Mononuclear cell (primary cell): ENCODE results near the gene CRYGA. TPM values are rescaled to one million over a fixed set of nuclear protein-coding genes. Genes with fewer than 3 reads are reported as not detected.

Experiments
- H3K27me3 ChIP-seq: 2 replicates; pipeline ENCODE4 v1.6.0; 2011; ENCODE audit warnings: low read length, control low read depth; ENCODE audit not compliant: insufficient read depth
- H3K4me1 ChIP-seq: 2 replicates; pipeline ENCODE4 v1.5.1; 2011; ENCODE audit warnings: mild to moderate bottlenecking, low read length, control low read depth; ENCODE audit not compliant: insufficient read depth
- H3K4me3 ChIP-seq: 2 replicates; pipeline ENCODE4 v1.5.1; 2011; ENCODE audit warnings: mild to moderate bottlenecking, low read length, moderate library complexity
- H3K9me3 ChIP-seq: 2 replicates; pipeline ENCODE4 v1.5.1; 2011; ENCODE audit warnings: low read depth, mild to moderate bottlenecking, control low read depth, low read length
- total RNA-seq: library from RNA; depleted of rRNA; stranded (reverse); fragments of >200 nt; gene quantifications from one replicate; pipeline ENCODE4 v1.2.3, GENCODE V29; 2012

CRYGA gene
- total RNA-seq, 1 donor = not detected

DNA sequence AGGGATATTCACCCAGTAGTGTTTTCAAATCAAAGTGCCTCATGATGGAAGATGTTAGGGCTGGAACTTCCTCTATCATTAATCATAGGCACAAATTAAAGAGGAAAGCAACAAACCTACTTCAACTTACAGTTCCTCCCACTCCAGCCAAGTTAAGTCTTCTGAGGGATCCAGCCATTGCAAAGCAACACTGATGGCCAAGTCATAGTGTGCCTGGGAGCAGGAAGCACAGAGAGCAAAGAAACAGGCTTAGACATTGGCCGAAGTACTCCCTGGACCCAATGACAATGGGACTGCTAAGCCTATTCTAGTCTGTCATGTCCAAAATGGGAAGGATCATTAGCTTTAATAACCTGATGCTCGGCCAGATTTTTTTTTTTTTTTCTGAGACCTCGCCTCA, 19.4 kb upstream of the CRYGA start:
- Histone ChIP-seq H3K4me3 (no peak overlapping the region), H3K9me3 (no peaks in the 10 kb centered on the region), H3K4me1 (peaks cover 11% of the 10 kb centered on the region), H3K27me3 (peaks cover 3% of the 10 kb centered on the region)

DNA sequence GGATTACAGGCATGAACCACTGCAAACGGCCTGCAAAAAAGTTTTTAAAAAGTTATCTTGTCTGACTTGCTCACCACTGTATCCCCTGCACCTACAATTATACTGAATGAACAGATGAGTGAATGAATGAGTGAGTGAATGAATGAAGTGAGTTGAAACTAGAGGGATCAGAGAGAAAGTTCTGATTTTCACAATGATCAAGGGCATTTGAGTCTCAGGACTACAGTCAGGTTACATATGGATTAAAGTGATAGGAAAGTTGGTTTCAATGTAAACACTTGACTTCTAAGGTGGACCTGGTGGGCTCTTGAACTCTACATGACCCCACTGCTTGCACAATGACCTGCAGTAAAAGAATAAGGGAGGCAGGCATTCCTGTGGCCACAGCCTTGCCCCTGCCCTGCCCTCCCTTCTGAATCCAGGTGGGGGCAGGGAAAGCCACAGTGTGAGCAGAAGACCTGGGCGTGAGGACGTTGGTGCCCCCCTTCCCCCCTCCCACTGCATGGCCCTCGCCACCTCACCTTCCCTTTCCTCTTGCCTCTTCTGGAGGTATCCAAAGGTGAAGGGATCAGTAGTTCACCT, 15.7 kb upstream of the CRYGA start:
- H3K9me3 ChIP-seq = no peaks in the 10 kb centered on the region
- peaks cover 9% of the 10 kb centered on the region for H3K4me1 ChIP-seq
- H3K4me3 ChIP-seq = no peak overlapping the region
- peaks cover 3% of the 10 kb centered on the region for H3K27me3 ChIP-seq

DNA sequence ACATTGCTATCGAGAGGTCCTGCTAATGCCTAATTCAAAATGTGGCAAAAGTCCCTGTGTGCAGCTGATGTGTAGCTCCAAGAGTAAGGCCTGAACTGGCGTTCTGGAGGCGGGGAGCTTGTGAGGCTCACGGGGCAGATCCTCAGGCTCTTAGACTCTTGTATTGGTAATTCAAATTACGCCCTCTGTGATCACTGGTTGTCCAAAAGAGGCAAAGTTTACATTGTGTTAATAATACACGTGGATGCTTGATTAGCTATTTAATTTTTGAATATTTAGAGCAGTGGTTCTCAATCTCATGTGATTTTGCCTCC, 12.4 kb upstream of the CRYGA start:
- H3K4me3 ChIP-seq = no peak overlapping the region
- H3K27me3 ChIP-seq = no peaks in the 10 kb centered on the region
- no peaks in the 10 kb centered on the region for H3K9me3 ChIP-seq
- H3K4me1 ChIP-seq = peaks cover 18% of the 10 kb centered on the region

DNA sequence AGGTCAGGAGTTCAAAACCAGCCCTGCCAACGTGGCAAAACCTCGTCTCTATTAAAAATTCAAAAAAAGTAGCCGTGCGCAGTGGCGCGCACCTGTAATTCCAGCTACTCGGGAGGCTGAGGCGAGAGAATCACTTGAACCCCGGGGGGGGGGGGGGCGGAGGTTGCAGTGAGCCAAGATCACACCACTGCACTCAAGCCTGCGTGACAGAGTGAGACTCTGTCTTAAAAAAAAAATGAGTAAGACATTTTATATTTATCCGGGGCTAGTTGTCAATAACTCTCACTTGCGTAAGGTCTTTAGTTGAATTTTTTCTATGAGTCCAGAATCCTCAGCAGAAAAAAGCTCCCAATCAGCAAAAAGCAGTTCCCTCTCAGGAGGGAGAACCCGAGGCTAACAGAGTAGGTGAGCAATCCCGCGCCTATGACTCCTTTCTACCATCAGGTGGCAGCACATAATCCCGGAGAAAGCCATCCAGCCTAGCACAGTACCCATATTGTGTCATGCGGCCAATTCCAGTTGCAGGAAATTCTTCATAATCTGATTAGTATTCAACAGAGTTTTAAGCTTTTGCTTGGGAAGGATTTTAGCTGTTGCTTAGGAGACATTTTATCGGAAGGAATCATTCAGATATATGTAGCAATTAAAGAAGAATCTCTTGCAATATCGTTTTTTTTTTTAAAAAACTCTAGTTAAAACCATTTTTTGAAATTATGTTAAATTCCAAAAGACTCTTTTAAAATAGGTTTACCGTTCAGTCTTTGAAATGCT, 11.9 kb upstream of the CRYGA start:
- H3K27me3 ChIP-seq = no peaks in the 10 kb centered on the region
- peaks cover 18% of the 10 kb centered on the region for H3K4me1 ChIP-seq
- no peak overlapping the region for H3K4me3 ChIP-seq
- H3K9me3 ChIP-seq = no peaks in the 10 kb centered on the region

DNA sequence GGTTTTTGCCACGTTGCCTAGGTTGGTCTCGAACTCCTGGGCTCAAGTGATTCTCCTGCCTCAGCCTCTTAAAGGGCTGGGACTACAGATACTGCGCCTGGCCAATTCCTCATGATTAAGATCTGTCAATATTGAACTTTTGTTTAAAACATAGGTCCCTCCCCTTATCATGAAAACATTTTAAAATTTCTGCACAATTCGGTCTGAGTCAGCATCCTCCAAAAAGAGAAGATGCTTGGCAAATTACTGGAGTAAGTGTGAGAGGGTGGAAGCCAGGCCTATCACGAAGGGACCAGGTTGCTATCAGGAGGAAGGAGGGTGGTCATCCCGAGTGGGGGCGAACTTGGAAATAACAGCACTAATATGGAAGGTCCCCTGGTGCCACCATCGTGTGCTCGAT, 10.8 kb upstream of the CRYGA start:
- H3K9me3 ChIP-seq = no peaks in the 10 kb centered on the region
- H3K27me3 ChIP-seq = no peaks in the 10 kb centered on the region
- H3K4me3 ChIP-seq = no peak overlapping the region
- peaks cover 18% of the 10 kb centered on the region for H3K4me1 ChIP-seq

DNA sequence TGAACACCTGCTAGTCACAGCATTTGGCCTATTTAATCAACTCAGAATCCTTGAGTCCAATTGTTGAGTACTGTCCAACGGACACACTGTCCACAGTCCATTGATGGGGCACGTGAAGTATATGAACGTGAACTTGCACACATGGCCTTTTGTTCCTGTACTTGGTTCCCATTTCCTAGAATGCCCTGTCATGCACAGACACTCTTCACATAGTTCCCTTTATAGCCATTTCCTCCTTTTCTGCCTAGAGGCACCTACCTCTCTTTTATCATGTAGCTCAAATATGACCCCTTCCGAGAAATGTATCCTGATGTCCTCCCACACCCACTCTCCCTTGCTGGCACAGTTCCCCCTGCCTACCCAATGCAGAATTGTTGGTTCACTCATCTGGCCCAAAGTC, 8.7 kb upstream of the CRYGA start:
- Histone ChIP-seq H3K4me3 (no peak overlapping the region), H3K9me3 (no peaks in the 10 kb centered on the region), H3K4me1 (peaks cover 18% of the 10 kb centered on the region), H3K27me3 (no peaks in the 10 kb centered on the region)

DNA sequence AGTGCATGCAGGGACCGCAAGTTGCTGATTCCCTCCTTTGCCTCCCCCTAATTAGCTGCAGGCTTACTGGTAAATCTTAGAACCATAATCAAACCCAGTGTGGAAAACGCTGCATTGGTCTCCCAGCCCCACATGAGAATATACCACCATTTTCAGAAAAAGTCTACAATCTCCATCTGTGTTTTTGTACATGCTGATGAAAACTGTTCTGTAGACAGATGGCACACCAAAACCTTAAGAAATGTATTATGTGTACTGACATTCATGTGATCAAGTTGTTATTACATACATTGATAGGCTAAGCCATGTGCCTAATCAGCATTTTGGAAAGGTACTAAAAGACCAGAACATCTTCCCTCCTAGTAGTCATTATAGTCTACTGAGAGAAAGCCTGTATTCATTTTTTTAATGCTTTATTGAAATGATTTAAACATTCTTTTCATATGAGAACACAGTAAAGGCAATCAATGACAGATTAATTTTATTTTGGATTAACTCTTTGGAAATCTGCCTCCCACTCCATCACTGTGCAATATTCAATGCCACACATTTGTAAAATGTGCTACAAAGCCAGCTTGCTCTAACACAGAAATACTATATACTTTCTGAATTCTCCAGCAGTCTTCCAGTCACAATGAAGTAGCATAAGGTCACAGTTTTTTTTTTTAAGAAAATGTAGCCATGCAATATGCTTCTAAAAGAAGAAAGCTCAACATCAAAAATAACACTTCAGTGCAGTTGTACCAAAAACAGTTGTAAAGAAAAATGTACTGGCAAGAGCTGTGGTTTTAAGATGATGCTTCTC, 1.8 kb upstream of the CRYGA start:
- no peak overlapping the region for H3K4me3 ChIP-seq
- H3K4me1 ChIP-seq = no peaks in the 10 kb centered on the region
- H3K9me3 ChIP-seq = no peaks in the 10 kb centered on the region
- H3K27me3 ChIP-seq = no peaks in the 10 kb centered on the region

DNA sequence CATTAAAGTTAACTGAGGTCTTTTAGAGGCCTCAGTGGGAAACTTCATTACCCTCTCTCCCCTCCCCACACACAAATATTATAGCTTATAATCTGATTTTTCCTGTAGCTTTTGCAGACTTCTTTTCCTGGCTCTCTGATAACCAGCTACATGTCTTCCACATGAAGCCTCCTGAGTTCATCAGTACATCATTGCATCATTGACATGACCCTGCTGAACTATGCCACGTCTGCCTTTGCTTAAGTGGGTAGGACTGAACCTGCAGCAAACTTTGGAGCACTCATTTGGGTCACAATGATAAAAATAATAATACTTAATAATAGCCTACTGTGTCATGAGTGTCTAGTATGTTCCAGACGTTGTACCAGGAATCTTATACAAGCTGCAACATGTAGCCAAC, 7.0 kb downstream of the CRYGA start:
- no peaks in the 10 kb centered on the region for H3K27me3 ChIP-seq
- no peak overlapping the region for H3K4me3 ChIP-seq
- H3K4me1 ChIP-seq = no peaks in the 10 kb centered on the region
- H3K9me3 ChIP-seq = no peaks in the 10 kb centered on the region

DNA sequence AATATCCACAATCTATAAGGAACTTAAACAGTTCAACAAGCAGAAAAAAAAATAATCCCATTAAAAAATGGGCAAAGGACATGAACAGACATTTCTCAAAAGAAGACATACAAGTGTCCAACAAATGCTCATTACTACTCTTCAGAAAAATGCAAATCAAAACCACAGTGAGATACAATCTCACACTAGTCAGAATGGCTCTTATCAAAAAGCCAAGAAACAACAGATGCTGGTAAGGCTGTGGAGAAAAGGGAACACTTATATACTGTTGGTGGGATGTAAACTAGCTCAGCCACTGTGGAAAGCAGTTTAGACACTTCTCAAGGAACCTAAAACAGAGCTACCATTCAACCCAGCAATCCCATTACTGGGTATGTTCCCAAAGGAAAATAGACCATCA, 10.2 kb downstream of the CRYGA start:
- Histone ChIP-seq H3K4me3 (no peak overlapping the region), H3K4me1 (no peaks in the 10 kb centered on the region), H3K27me3 (no peaks in the 10 kb centered on the region), H3K9me3 (no peaks in the 10 kb centered on the region)

DNA sequence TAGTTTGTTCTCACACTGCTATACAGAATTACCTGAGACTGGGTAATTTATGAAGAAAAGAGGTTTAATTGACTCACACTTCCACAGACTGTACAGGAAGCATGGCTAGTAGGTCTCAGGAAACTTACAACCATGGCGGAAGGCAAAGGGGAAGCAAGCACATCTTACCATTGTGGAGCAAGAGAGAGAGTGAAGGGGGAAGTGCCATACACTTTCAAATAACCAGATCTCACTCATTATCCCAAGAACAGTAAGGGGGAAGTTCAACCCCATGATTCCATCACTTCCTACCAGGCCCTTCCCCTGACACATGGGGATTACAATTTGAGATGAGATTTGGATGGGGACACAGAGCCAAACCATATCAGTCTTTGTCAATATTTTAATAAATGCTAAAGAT, 12.4 kb downstream of the CRYGA start:
- no peaks in the 10 kb centered on the region for H3K4me1 ChIP-seq
- no peaks in the 10 kb centered on the region for H3K9me3 ChIP-seq
- H3K4me3 ChIP-seq = no peak overlapping the region
- H3K27me3 ChIP-seq = no peaks in the 10 kb centered on the region

DNA sequence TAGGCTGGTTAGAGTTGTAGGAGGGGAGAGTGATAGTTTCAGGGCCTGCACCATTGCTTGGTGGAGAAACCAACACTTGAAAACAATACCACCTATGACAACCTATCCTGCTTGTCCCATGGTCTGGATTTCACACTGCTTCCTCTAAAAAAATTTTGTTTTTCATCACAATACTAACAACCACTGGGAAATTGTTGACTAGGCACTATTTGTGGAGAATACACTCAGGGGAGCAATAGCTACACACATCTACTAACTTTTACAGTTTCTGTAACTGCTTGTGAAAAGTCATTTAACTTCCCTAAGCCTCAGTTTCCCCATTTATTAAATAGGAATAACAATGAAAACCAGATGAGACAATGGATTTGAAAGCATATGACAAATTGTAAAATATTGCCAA, 13.3 kb downstream of the CRYGA start:
- Histone ChIP-seq H3K4me1 (no peaks in the 10 kb centered on the region), H3K9me3 (no peaks in the 10 kb centered on the region), H3K27me3 (no peaks in the 10 kb centered on the region), H3K4me3 (no peak overlapping the region)

DNA sequence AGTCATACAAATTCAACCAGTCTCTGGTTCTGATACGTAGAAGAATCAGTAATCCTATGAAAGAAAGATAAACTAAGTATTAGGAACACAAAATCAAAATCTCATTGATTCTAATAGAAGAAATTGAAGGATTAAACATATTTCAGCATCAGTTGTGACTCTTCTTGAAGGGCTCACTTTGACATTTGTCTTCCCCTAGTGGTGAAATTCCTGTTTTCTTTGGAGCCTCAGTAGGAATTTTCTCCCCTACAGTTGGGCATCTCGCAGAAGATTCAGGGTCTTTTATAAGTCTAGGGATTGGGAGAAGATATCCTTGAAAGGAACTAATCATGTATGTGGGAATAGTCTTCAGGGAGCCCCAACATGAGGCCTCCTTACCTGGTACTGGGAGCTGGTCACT, 14.6 kb downstream of the CRYGA start:
- Histone ChIP-seq H3K9me3 (no peaks in the 10 kb centered on the region), H3K27me3 (no peaks in the 10 kb centered on the region), H3K4me1 (no peaks in the 10 kb centered on the region), H3K4me3 (no peak overlapping the region)

DNA sequence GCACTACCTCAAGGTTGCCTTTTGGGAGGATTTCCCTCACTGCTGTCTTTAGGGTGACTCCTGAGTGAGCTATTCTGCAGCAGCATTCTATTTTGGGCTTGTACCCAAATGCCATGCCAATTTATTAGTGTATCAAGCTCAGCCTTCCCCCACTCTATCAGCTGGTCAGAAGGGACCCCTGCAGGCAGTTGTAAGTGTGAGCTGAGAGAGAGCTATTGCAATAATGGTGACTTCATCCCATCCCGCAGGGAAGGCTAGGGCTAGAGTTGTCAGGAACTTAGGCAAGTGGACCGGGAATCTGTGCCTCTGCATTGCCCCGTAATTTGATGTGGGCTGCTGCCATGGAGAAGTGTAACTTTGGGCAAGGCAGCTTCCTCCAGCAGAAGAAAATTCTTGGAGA, 15.6 kb downstream of the CRYGA start:
- H3K27me3 ChIP-seq = no peaks in the 10 kb centered on the region
- H3K4me3 ChIP-seq = no peak overlapping the region
- no peaks in the 10 kb centered on the region for H3K4me1 ChIP-seq
- no peaks in the 10 kb centered on the region for H3K9me3 ChIP-seq

DNA sequence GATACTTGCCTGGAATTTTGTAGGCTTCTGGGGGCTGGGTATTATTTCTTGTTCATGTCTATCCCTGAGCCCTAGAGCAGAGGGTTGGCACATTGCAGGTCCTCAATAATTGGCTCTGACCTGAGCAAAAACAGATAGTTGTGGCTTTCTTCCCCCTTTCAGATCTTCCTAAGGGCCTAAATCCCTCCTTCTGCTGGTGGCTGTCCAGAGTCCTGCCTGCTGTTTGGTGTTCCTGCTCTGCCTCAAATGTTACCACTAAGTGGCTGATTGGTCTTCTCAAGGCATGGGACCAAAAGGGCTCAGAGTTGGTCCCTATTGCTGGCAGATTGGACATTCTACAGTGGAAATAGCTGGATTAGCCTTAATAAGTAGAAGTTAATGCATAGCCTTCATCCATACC, 16.4 kb downstream of the CRYGA start:
- H3K4me3 ChIP-seq = no peak overlapping the region
- H3K4me1 ChIP-seq = no peaks in the 10 kb centered on the region
- no peaks in the 10 kb centered on the region for H3K27me3 ChIP-seq
- no peaks in the 10 kb centered on the region for H3K9me3 ChIP-seq

DNA sequence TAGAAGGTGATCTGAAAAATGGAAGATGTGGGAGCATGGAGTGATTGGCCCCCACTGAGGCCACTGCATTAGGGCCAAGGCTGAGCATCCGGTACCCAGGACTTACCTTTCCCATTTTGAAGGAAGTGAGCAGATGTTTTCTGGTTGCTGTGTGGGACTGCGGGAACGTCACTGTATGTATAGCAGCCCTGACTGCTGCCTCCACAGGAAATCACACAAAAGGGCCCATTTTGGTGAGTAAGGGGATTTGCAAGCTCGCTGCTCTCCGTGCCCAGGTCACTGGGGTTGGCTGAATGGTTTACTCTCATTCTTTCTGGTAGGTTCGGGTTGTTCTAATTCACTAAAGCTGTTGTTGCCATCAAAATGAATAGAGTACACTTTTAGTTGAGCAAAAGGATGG, 17.4 kb downstream of the CRYGA start, which contains the start of gene CRYGB:
Gene CRYGB, minus strand, starts transcription at position 153 of the 400 bp plus-strand sequence. Its CDS starts 38 bp downstream, at position 115.
- no peak within 1 kb of the TSS for H3K4me3 ChIP-seq
- no peaks in the 10 kb centered on the region for H3K4me1 ChIP-seq
- H3K9me3 ChIP-seq = no peaks in the 10 kb centered on the region
- H3K27me3 ChIP-seq = no peaks in the 10 kb centered on the region
